ENCODE results near the gene HHIP.
"Not testable (repeated sequence)": the region's sequence is repeated elsewhere in the genome, so short reads cannot be mapped to it uniquely, and the experiment has no call there.

HHIP gene

DNA sequence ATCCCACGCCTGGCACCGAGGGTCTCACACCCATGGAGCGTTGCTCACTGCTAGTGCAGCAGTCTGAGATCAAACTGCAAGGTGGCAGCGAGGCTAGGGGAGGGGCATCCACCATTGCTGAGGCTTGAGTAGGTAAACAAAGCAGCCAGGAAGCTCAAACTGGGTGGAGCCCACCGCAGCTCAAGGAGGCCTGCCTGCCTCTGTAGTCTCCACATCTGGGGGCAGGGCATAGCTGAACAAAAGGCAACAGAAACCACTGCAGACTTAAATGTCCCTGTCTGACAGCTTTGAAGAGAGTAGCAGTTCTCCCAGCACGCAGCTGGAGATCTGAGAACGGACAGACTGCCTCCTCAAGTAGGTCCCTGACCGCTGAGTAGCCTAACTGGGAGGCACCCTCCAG, 146.0 kb downstream of the HHIP start:
- not testable (repeated sequence) for H3K9me3 Mint-ChIP-seq; H3K4me3 Mint-ChIP-seq; H3K4me1 Mint-ChIP-seq; H3K27me3 Mint-ChIP-seq; ATAC-seq; DNase-seq; H3K27ac Mint-ChIP-seq; H3K36me3 Mint-ChIP-seq (ENCODE audit: low read depth)
